GM12892 (cell line): ENCODE measurements around the gene ATP8A2.

ENCODE experiments used
- DNase-seq: peaks from one replicate; pipeline ENCODE4 v3.0.0; 2011; ENCODE audit not compliant: insufficient read length
- FAIRE-seq: peaks from 2 replicates; lab custom pipeline; 2011; peaks lifted over from hg19 to GRCh38; lab: Jason Lieb, UNC
- POLR2A ChIP-seq: IDR thresholded peaks from 2 replicates; pipeline ENCODE4 v1.6.1; 2011; ENCODE audit warnings: low read depth, low read length, control low read depth
- POLR2AphosphoS5 ChIP-seq: IDR thresholded peaks from 2 replicates; pipeline ENCODE4 v1.6.1; 2011; ENCODE audit warnings: low read depth, low read length, control low read depth
- TAF1 ChIP-seq: IDR thresholded peaks from 2 replicates; pipeline ENCODE4 v1.6.1; 2011; ENCODE audit warnings: low read depth, mild to moderate bottlenecking, control low read depth, low read length, borderline replicate concordance

The ATP8A2 gene

DNA sequence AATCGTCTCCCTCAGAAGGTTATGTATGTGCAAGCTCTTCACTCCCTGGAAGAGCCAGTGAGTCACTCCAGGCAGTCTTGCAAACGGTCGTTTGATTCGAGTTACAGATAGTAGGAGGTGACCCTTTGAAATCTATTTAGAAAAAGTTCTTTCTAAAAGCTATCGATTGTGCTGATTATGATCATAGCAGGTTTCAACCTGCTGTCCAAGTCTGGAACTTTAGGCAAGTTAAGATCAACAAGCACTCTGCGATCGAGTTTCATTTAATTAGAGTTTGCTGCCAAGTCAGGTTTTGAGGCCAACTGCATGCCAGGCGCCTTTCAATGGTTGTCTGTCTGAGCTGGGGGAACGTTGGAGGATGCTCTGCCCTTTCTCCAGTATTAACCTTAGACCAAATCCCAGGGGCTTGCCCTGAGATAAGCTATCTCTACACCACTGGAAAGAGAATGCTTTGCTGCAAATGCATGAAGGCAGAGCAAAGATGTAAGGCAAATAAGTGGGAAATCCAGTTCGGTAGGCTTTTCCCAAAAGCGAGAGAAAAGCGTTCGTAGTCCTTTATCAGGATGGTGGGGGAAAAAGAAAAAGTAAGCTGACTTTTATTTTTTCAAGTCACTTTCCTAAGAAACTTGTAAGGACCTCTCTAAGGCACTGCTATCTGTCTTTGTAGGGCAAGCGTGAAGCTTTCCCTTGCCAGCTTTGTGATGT lies 287.5 kb downstream of the ATP8A2 start:
- DNase-seq (no peak), FAIRE-seq (no peak)
- TF ChIP-seq POLR2AphosphoS5 (no peak), POLR2A (no peak), TAF1 (no peak)

DNA sequence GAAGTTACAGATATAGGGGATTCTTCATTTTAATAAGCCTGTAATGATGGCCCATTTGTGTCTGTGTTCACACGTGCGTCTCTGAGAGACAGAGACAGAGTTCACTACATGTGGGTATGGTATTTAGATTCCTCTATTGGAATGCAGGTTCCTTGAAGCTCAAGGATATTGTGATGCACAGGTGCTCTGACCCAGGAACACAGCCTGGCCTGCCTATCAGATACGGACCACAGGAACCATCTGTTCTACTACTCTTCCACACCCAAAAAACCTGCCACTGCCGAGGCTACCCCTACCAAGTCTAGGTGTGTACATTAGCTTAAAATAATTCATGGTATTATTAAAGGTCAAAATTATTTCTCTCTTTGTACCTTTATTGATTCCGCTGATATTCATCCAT lies 289.2 kb downstream of the ATP8A2 start:
- DNase-seq (no peak), FAIRE-seq (no peak)
- TF ChIP-seq POLR2AphosphoS5 (no peak), TAF1 (no peak), POLR2A (no peak)

DNA sequence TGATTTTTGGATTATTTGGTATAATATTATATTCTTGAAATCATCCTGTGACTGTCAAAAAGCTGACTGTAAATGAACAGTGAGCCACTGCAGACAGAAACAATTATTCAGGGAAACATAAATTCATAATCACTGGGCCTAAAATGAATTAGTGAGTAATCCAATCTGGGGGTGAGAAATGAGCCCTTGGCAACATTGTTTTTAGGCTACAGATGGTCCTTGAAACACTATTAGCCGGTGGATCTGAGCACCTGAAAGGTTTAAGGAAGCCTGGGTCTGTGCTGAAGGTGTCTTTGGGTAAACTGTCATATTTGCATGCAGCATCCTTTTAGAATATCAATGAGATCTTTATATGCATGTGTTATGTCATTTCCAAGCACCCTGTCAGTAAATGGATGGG lies 290.7 kb downstream of the ATP8A2 start:
- TF ChIP-seq POLR2A = no peak
- no peak for TF ChIP-seq TAF1
- no peak for TF ChIP-seq POLR2AphosphoS5
- no peak for FAIRE-seq
- DNase-seq = no peak

DNA sequence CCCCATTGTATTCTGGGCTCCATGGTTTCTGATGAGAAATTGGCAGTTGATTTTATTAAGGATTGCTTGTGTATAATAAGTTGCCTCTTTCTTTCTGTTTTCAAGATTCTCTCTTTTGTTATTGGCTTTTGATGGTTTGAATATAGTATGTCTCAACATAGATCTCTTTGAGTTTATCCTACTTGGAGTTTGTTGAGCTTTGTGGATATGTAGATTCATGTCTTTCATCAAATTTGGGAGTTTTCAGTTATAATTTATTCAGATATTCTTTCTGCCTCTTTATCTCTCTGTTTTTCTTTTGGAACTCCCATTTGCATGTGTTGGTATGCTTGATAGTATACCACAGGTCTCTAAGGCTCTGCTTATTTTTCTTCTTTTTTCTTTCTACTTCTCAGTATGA lies 296.6 kb downstream of the ATP8A2 start:
- no peak for DNase-seq
- TF ChIP-seq TAF1 (no peak), POLR2A (no peak), POLR2AphosphoS5 (no peak)
- FAIRE-seq = no peak

DNA sequence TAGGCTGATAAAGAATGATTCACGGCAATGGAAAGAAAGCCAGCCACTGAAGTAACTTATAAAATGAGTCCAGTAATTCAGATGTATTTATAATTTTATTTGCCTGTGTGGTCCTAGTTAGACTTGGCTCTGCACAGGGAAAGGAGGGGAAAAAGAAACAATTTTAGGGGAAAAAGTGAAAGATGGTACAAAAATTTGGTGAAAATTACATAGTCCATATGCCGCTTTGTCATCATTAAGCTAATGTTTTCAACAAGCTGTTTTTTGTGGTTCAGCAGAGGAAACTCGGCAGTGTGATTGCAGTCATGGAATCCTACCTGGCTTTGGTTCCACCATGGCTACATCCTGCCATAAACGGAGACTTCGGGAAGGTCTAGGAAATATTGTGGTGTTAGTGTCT lies 301.9 kb downstream of the ATP8A2 start:
- DNase-seq = no peak
- FAIRE-seq = no peak
- TF ChIP-seq POLR2AphosphoS5 (no peak), TAF1 (no peak), POLR2A (no peak)

DNA sequence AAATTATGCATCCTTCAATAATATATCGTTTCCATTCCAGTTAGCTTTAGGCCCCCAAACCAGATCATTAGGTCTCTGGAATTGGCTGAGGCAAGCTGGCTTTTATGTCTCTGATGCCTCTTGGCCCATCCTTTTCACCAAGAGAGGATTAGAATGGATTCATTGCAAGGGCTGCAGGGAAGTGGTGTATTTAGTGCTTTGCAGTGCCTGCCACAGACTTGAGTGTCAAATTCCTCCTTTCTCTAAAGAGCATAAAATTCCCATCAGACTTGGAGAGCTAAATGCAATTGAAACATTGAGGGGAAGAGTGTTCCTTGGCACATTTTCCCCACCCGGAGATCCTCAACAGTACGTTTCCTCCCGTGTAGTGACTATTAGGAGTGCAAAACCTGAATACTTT lies 302.6 kb downstream of the ATP8A2 start:
- TF ChIP-seq TAF1 (no peak), POLR2A (no peak), POLR2AphosphoS5 (no peak)
- DNase-seq (no peak), FAIRE-seq (no peak)

DNA sequence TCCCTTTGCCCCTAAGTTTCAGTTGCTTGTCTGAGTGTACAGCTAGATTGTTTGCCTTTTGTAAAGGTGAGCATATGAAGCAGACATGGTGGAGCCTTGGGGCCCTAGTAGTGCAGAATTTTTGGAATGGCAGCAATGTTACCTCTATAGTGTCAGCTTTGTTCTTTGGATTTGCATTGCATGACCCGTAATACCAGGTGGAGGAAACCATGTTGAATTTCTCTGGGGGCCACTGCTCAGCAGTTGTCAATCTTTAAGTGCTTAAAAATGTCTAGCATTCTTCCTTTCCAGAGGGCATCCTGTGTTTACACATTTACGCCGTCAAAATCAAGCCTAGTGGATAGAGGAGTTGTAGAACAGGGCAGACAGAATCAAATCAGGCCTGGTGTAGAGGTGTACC lies 303.3 kb downstream of the ATP8A2 start:
- DNase-seq = no peak
- TF ChIP-seq POLR2A (no peak), TAF1 (no peak), POLR2AphosphoS5 (no peak)
- FAIRE-seq = no peak

DNA sequence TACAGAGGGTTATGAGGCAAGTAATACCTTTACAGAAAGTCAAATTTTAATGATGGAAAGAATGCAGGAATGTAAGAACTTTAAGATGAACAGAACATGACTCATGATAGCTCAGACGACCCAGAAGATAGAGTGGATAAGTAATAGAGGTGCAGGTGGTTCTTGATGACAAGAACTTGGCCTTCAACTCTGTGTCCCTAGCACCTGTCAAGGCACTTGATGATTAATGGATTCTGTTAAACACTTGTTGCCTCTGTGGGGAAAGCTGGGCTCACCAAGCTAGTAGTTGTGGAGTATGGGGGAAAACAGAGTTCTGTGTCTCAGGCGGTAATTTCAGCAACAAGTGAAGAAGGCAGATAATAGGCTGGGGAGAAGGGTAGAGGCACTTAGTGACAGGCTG lies 306.2 kb downstream of the ATP8A2 start:
- TF ChIP-seq TAF1 = no peak
- TF ChIP-seq POLR2A = no peak
- TF ChIP-seq POLR2AphosphoS5 = no peak
- FAIRE-seq (no peak), DNase-seq (no peak)

DNA sequence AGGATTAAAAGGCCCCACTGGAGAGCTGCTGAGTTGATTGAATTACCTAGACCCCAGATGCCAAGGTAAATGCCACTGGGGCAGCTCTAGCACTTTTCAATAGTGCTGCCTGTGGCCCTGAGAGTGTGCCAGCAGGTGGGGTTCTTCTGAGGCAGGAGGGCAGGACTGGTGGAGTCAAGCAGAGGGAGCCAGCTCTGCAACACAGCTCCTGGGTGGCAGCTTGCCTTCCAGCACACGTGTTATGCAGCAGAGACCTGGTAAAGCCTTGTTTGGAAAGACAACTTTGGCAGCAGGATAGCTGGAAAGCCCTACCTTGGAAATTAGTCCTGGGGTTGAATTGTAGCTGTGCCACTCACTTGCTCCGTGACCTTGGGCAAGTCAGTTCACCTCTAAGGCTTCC lies 306.6 kb downstream of the ATP8A2 start:
- FAIRE-seq (no peak), DNase-seq (no peak)
- TF ChIP-seq POLR2AphosphoS5 = no peak
- no peak for TF ChIP-seq POLR2A
- no peak for TF ChIP-seq TAF1

DNA sequence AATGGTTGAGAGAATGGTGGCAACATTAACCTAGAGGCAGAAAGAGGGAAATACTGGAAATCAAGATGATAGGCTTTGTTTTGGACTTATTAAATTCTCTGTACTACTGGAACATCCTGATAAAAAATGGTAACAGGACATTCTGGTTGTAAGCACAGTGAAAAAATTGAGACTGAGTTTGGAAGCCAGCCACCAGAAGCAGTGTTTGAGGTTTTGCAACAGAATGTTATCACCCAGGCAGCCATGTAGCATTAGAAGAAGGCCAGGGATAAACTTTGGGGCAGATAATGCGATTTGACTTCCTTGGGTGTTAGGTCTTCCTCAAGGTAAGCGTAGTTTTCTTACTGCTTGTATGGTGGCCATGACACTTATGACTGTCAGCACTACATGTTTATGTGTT lies 307.4 kb downstream of the ATP8A2 start:
- DNase-seq (no peak), FAIRE-seq (no peak)
- TF ChIP-seq POLR2A (no peak), TAF1 (no peak), POLR2AphosphoS5 (no peak)

DNA sequence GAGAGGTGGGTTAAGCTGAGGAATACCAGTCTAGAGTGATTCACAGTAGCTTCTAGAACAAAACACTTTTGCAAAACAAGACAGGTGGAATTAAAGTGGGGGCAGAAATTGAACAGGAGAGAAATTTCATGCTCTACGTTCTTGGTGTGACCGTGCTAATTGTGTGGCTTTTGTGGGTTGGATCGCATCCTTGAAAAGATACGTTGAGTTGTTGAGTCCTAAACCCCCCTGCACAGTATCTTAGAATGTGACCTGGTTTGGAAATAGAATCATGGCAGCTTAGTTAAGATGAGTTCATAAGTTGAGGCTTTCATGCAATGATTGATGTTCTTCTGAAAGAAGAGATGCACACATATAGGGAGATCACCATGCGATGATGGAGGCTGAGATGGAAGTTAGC lies 308.2 kb downstream of the ATP8A2 start:
- FAIRE-seq = no peak
- no peak for TF ChIP-seq POLR2AphosphoS5
- TF ChIP-seq POLR2A = no peak
- no peak for TF ChIP-seq TAF1
- DNase-seq = no peak

DNA sequence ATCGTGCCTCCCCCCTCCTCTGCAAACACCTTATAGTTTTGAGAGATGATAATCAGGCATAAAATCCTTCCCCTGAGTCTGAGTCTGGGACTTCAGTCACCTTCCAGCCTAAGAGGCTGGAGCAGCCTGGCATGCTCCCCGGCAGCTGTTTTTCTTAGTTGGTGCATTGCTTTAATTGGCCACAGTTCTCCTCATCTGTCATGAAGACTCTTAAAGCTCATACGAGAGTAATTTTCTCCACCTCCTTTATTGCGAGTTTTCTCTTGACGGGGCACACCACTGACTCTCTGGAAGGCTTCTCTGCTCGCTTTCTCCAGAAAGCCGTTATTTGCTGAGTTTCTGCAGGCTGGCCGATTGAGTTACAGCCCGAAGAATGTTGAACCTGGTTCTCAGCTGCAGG lies 310.5 kb downstream of the ATP8A2 start:
- FAIRE-seq (no peak), DNase-seq (no peak)
- TF ChIP-seq POLR2A = no peak
- no peak for TF ChIP-seq TAF1
- TF ChIP-seq POLR2AphosphoS5 = no peak
